GM19397 (cell line): Measurements from ENCODE around the gene RPIA.
"Not testable (repeated sequence)": the region's sequence is repeated elsewhere in the genome, so short reads cannot be mapped to it uniquely, and the experiment has no call there.

Experiments used
- ATAC-seq: cut with Tn5 transposase; IDR thresholded peaks from one replicate; pipeline ENCODE4 v1.9.1; 2021; ENCODE audit warnings: mild to moderate bottlenecking, moderate library complexity; ENCODE audit not compliant: unreplicated experiment

RPIA gene

DNA sequence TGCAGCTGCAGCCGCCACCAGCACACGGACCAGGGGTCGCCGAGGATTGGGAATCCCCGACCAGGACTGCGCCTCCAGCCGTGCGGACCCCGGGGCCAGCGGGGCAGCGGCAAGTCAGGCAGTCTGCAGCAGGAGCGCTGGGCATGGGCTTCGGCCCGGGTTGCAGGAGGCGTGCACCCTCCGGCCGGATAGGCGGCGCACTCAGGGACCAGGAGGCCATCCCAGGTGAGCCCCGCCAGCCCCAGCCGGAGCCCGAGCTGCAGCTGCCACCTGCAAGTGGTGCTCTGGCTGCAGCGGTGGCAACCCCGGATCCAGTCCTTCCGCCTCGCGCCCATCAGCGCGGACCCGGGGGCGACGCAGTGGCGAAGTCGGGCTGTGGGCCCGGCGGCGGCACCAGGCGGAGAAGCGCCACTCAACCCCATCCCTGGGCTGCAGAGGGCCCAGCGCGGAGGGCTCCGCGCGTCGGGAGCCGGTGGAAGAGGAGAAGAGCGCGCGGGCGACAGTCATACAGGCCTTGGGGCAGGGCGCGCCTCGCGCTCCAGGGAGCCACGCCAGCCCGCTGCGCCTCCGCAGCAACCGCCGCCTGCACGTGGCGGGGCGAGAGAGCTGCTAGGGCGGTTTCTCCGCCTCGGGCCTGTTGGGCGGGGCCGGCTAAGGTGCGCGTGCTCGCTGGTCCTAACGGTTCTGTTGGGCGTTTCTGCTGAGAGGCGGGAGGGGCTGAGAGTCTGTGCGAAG is 73.8 kb downstream of the RPIA start:
- ATAC-seq: peak; percentile 61

- ATAC-seq: not testable (repeated sequence)
Observed at GRCh38 chr2:88765889-88766481, 74.5 kb downstream of the RPIA start.

GRCh38 chr2:88770016-88770415 is 78.5 kb downstream of the RPIA start:
- no peak for ATAC-seq

DNA sequence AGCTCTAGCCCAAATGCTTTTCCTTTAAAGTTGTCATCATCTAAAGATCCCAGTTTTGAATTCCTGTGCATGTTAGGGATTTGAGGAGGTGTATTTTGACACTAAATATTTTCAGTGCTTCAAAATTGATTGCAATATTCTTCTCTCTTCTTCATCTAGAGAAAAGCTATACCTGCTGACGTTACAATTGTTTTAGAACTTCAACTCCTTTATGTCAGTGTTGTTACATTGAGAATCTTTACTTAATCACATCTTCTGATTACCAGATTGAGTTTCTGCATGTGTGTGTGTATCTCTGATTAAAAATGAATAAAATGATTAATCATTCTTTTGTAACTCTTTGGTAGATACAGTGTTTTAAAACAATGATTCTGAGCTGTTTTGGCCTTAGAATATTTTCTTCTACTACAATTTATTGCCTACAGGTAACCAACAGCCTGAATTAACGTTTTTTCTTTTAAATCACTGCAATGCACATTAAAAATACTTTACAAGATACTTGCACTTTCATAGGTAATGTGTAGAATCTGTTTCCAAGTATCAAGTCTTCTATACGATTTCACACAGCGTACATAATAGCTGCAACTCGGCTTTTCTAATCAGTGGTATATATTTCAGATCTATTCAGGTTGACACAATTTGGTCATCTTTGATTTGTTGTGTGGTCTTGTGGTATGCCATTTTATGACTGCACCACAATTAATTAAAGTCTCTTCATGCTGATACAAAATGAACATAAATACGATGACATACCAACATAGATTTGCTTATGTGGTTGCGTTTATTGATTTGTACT is 82.0 kb downstream of the RPIA start:
- ATAC-seq: not testable (repeated sequence)

- ATAC-seq: not testable (repeated sequence)
Observed at GRCh38 chr2:88789213-88789612, 97.7 kb downstream of the RPIA start.

GRCh38 chr2:88795932-88796331 is 104.5 kb downstream of the RPIA start:
- not testable (repeated sequence) for ATAC-seq

DNA sequence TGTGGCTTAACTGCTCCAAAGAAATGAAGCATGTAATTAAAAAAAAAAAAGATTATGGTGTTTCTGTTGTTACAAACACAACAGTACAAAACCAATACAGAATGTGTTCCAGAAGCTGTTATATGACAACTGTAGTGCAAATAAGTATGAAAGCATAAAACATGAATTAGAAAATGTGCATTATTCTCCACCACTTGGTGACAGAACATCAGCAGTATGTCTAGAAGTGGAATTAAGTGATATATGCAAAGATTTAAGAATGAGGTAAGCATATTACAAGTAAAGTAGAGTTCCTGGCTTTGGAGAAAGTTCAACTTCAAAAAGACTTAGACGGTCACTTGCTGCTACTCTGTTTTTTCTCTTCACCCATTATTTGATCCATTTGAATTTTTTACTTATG is 105.0 kb downstream of the RPIA start:
- ATAC-seq: not testable (repeated sequence)

DNA sequence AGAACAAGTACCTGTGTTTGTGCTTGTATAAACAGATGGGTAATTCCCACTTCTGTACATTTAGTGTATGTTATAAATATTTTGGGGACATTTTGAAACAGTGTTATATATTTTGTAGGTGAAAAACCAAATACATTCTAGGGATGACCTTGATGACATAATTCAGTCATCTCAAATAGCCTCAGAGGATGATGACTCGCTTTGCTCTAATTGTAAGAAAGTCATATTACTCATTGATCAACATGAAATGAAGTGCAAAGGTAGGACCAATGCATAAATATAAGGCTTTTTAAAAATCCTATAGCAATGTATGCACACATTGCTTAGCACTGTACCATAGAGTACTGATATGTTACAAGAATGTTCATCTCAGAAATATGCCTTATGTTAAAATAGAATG is 105.7 kb downstream of the RPIA start:
- ATAC-seq: not testable (repeated sequence)
